ENCODE data around the gene LRIG1. TPM values are rescaled to one million over a fixed set of nuclear protein-coding genes. Genes with fewer than 3 reads are reported as not detected.
A peak's percentile ranks its signal among the peaks of the same experiment; 100 is the strongest.

The LRIG1 gene
- total RNA-seq, 2 experiments from 2014 or later: 14.7 to 17.1 TPM

GRCh38 chr3:66501483-66502244 is 842 bp upstream of the LRIG1 start:
- ATAC-seq (no peak), DNase-seq (no peak)
- peaks cover 48% of the 10 kb centered on the region for H3K4me1 Mint-ChIP-seq (ENCODE audit: low read depth)
- peak overlapping the region; percentile 74 for H3K4me3 Mint-ChIP-seq
- no peak overlapping the region for H3K27ac Mint-ChIP-seq
- peaks cover 34% of the 10 kb centered on the region for H3K27me3 Mint-ChIP-seq (ENCODE audit: low read depth)
- CTCF ChIA-PET: interaction anchor here (1.2 to 1.4 kb wide), 2 partner anchors 93 to 94 kb away, joined by 5 to 7 read pairs; no protein-coding TSS in a partner anchor
- H3K9me3 Mint-ChIP-seq (ENCODE audit: insufficient read depth): no peaks in the 10 kb centered on the region
- no peaks in the 10 kb centered on the region for H3K36me3 Mint-ChIP-seq (ENCODE audit: low read depth)
- POLR2A ChIA-PET: interaction anchor here (0.5 kb wide), 1 partner anchor 225 kb away, joined by 4 read pairs; no protein-coding TSS in a partner anchor

DNA sequence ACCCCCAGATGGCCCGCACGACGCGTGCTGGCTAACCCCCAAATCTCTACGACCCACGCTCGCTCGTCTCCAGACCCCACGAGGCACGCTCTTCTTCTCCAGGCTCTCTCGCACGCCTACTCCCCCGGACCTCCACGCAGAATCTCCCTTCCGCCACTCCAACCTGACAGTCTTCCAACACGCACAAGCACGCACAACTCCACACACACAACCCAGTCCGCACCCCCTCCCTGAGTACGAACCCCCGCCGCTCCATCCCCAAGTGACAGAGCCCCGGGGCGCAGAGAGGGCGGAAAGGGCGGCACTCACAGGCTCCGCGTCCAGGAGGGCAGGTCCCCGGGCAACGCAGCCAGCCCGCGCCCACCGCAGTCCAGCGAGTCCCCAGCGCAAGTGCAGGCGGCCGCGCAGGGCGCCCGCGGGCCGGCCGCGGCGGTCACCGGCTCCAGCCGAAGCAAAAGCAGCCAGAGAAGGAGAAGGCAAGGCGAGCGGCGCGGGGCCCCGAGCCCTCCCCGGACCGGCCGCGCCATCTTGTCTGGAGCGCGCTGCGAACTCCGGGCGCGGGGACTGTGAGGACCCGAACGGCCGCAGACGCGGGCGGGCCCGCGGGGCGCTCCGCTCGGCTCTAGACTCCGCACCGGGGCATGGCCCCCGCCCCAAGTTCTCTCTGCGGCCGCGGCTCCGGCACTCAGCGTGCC is 794 bp downstream of the LRIG1 start:
- H3K9me3 Mint-ChIP-seq (ENCODE audit: insufficient read depth): no peaks in the 10 kb centered on the region
- H3K4me1 Mint-ChIP-seq (ENCODE audit: low read depth): peaks cover 64% of the 10 kb centered on the region
- DNase-seq (peak; percentile 45), ATAC-seq (peak; percentile 18)
- peak overlapping the region; percentile 83 for H3K4me3 Mint-ChIP-seq
- peaks cover 26% of the 10 kb centered on the region for H3K27me3 Mint-ChIP-seq (ENCODE audit: low read depth)
- H3K36me3 Mint-ChIP-seq (ENCODE audit: low read depth): no peaks in the 10 kb centered on the region
- ChIA-PET POLR2A (interaction anchor here (0.7 to 1.1 kb wide), 2 partner anchors 8 to 10 kb away, joined by 3 to 5 read pairs; no protein-coding TSS in a partner anchor), CTCF (interaction anchor here (0.6 to 1.3 kb wide), 5 partner anchors 8 to 122 kb away, joined by 3 to 6 read pairs (median 3); no protein-coding TSS in a partner anchor)
- H3K27ac Mint-ChIP-seq: peak overlapping the region; percentile 79

GRCh38 chr3:66498687-66499621 is 1.9 kb downstream of the LRIG1 start:
- Mint-ChIP-seq H3K4me1 (ENCODE audit: low read depth) (peaks cover 74% of the 10 kb centered on the region), H3K4me3 (peak overlapping the region; percentile 83), H3K27ac (peak overlapping the region; percentile 79), H3K9me3 (ENCODE audit: insufficient read depth) (no peaks in the 10 kb centered on the region), H3K36me3 (ENCODE audit: low read depth) (no peaks in the 10 kb centered on the region), H3K27me3 (ENCODE audit: low read depth) (peaks cover 21% of the 10 kb centered on the region)
- CTCF ChIA-PET: interaction anchor here (0.9 to 1.3 kb wide), 2 partner anchors 8 to 121 kb away, joined by 3 to 4 read pairs; no protein-coding TSS in a partner anchor
- DNase-seq: no peak
- POLR2A ChIA-PET: interaction anchor here (0.9 to 1.1 kb wide), 2 partner anchors 9 to 28 kb away, joined by 3 to 5 read pairs; no protein-coding TSS in a partner anchor
- ATAC-seq: no peak

GRCh38 chr3:66497985-66498671 is 2.7 kb downstream of the LRIG1 start:
- H3K27me3 Mint-ChIP-seq (ENCODE audit: low read depth): peaks cover 16% of the 10 kb centered on the region

DNA sequence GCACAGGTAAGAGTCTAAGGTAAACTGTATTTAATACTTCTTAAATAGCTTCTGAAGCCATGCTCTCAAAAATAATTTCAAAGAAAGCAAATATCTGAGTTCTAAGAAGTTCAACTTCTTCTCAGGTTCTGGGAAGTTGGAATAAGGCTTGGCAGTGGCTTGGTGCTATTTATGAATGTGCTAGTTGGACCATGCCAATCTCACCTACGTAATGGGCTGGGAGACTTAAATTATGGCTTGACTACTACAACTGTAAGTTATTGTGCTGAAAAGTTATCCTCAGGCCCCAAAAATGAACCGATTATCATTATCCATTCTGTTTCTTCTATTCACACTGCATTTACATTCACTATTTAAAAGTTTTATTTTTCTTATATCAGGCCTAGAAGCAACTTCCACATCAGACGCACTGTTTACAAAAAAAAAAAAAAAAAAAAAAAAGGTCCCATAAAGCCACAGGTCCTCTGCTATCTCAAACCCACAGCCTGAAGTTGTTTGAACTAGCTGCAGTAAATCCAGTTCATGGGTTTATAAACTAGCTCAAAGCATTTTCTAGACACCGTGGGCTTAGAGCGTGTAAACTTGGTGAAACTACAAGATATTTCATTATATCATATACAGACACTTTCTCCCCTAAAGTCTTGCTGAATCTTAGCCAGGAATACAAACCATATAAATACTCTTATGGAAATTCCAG is 3.4 kb downstream of the LRIG1 start:
- peaks cover 13% of the 10 kb centered on the region for H3K27me3 Mint-ChIP-seq (ENCODE audit: low read depth)
- peaks cover 79% of the 10 kb centered on the region for H3K4me1 Mint-ChIP-seq (ENCODE audit: low read depth)
- ATAC-seq (no peak), DNase-seq (no peak)
- H3K9me3 Mint-ChIP-seq (ENCODE audit: insufficient read depth): no peaks in the 10 kb centered on the region
- ChIA-PET CTCF (interaction anchor here (1.6 to 1.9 kb wide), 2 partner anchors 19 to 29 kb away, joined by 6 read pairs; no protein-coding TSS in a partner anchor), POLR2A (interaction anchor here (1.1 to 1.8 kb wide), 2 partner anchors 16 to 18 kb away, joined by 5 to 8 read pairs; no protein-coding TSS in a partner anchor)
- peak overlapping the region; percentile 29 for H3K4me3 Mint-ChIP-seq
- H3K27ac Mint-ChIP-seq: peak overlapping the region; percentile 5
- no peaks in the 10 kb centered on the region for H3K36me3 Mint-ChIP-seq (ENCODE audit: low read depth)

More at GRCh38 chr3:66497985-66498671, 2.7 kb downstream of the LRIG1 start:
- no peak overlapping the region for H3K27ac Mint-ChIP-seq
- H3K9me3 Mint-ChIP-seq (ENCODE audit: insufficient read depth): no peaks in the 10 kb centered on the region
- H3K4me1 Mint-ChIP-seq (ENCODE audit: low read depth): peaks cover 79% of the 10 kb centered on the region
- POLR2A ChIA-PET: no interaction called here
- H3K36me3 Mint-ChIP-seq (ENCODE audit: low read depth): no peaks in the 10 kb centered on the region
- ATAC-seq (no peak), DNase-seq (no peak)
- peak overlapping the region; percentile 83 for H3K4me3 Mint-ChIP-seq
- CTCF ChIA-PET: no interaction called here

GRCh38 chr3:66496746-66497145 is 4.1 kb downstream of the LRIG1 start:
- Mint-ChIP-seq H3K4me1 (ENCODE audit: low read depth) (peaks cover 81% of the 10 kb centered on the region), H3K9me3 (ENCODE audit: insufficient read depth) (no peaks in the 10 kb centered on the region), H3K4me3 (peak overlapping the region; percentile 29), H3K27ac (peak overlapping the region; percentile 5), H3K36me3 (ENCODE audit: low read depth) (no peaks in the 10 kb centered on the region), H3K27me3 (ENCODE audit: low read depth) (peaks cover 10% of the 10 kb centered on the region)
- ChIA-PET CTCF (interaction anchor here (1.0 to 1.9 kb wide), 4 partner anchors 10 to 79 kb away, joined by 3 to 6 read pairs (median 4); no protein-coding TSS in a partner anchor), POLR2A (interaction anchor here (1.1 to 1.8 kb wide), 3 partner anchors 15 to 26 kb away, joined by 3 to 8 read pairs (median 5); no protein-coding TSS in a partner anchor)
- DNase-seq (no peak), ATAC-seq (no peak)

DNA sequence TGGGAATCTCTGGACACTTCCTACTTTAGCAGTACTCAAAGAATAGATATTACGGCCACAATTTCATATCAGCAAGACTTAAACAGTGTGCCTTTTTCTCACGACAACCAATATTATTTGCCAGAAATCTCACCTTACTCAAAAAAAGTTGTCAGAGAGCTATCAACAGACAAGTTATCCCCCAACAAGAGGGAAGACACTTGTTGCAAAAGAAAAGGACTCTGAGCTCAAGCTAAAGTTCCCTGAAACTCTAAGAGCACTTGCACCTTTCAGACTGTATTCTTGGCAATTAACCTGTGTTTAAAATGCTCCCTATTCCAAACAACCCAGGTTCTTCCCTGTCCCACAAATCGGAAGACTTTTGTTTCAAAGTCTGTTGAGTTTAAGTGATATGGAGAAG is 4.5 kb downstream of the LRIG1 start:
- Mint-ChIP-seq H3K27ac (no peak overlapping the region), H3K4me3 (no peak overlapping the region), H3K9me3 (ENCODE audit: insufficient read depth) (no peaks in the 10 kb centered on the region), H3K4me1 (ENCODE audit: low read depth) (peaks cover 78% of the 10 kb centered on the region), H3K36me3 (ENCODE audit: low read depth) (no peaks in the 10 kb centered on the region), H3K27me3 (ENCODE audit: low read depth) (peaks cover 10% of the 10 kb centered on the region)
- ATAC-seq (no peak), DNase-seq (no peak)
- ChIA-PET POLR2A (interaction anchor here (1.1 to 1.8 kb wide), 2 partner anchors 15 to 25 kb away, joined by 3 to 8 read pairs; no protein-coding TSS in a partner anchor), CTCF (interaction anchor here (1.0 to 2.1 kb wide), 5 partner anchors 10 to 88 kb away, joined by 3 to 8 read pairs (median 6); no protein-coding TSS in a partner anchor)

DNA sequence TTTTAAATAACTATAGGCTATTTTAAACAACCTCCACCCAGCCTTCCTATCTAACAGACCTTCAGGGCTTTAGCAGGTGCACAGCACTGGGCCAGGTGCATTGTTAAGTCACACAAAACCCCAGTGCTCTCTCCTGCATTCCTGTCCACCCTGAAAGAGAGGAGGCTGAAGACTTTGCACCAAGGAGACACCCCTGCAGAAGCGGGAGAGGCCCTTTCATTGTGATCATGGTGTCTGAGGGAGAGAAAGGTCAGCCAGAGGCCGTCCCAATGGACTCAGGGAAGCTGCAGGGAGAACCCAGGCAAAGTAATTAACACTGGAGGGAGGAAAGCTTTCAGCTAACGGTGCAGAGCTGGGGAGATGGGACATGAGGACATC is 5.2 kb downstream of the LRIG1 start:
- ATAC-seq (no peak), DNase-seq (no peak)
- POLR2A ChIA-PET: interaction anchor here (1.1 to 1.8 kb wide), 2 partner anchors 14 to 25 kb away, joined by 3 to 8 read pairs; no protein-coding TSS in a partner anchor
- H3K4me3 Mint-ChIP-seq: peak overlapping the region; percentile 27
- H3K9me3 Mint-ChIP-seq (ENCODE audit: insufficient read depth): no peaks in the 10 kb centered on the region
- H3K27me3 Mint-ChIP-seq (ENCODE audit: low read depth): peaks cover 8% of the 10 kb centered on the region
- no peaks in the 10 kb centered on the region for H3K36me3 Mint-ChIP-seq (ENCODE audit: low read depth)
- CTCF ChIA-PET: interaction anchor here (1.0 to 5.8 kb wide), 7 partner anchors 11 to 118 kb away, joined by 3 to 47 read pairs (median 6); no protein-coding TSS in a partner anchor
- H3K4me1 Mint-ChIP-seq (ENCODE audit: low read depth): peaks cover 82% of the 10 kb centered on the region
- no peak overlapping the region for H3K27ac Mint-ChIP-seq

- peaks cover 8% of the 10 kb centered on the region for H3K27me3 Mint-ChIP-seq (ENCODE audit: low read depth)
- no peak for DNase-seq
- peak; percentile 28 for ATAC-seq
- peak overlapping the region; percentile 37 for H3K27ac Mint-ChIP-seq
- peak overlapping the region; percentile 27 for H3K4me3 Mint-ChIP-seq
- no peaks in the 10 kb centered on the region for H3K36me3 Mint-ChIP-seq (ENCODE audit: low read depth)
- CTCF ChIA-PET: interaction anchor here (1.1 to 5.8 kb wide), 4 partner anchors 13 to 117 kb away, joined by 4 to 47 read pairs (median 6); no protein-coding TSS in a partner anchor
- no peaks in the 10 kb centered on the region for H3K9me3 Mint-ChIP-seq (ENCODE audit: insufficient read depth)
- H3K4me1 Mint-ChIP-seq (ENCODE audit: low read depth): peaks cover 87% of the 10 kb centered on the region
- POLR2A ChIA-PET: no interaction called here
Measured at GRCh38 chr3:66494959-66495667, 5.7 kb downstream of the LRIG1 start.
